Measurements from ENCODE around the gene CALHM2. TPM values are rescaled to one million over a fixed set of nuclear protein-coding genes. Genes with fewer than 3 reads are reported as not detected.

The CALHM2 gene
- total RNA-seq, 1 donor from 2014 or later: 1.9 TPM

DNA sequence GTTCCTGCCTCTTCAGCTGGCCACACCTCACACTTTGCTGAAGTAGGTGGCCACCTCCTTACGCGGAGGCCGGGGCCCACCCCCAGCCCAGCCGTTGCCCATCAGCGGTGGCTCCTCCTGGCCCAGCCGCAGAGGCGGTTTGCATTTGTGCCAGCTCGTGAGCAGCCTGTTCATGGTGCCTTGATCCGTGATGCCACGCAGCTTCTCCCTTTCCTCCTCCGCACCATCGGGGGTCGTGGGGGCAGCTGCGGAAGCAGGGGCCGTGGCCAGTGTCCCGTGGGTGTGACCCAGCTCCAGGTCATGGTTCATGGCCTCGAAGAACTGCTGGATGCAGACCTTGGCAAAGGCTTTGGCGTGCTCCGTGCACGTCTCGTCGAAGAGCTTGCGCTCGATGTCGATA is 3.1 kb upstream of the CALHM2 start:
- Mint-ChIP-seq H3K4me3 (ENCODE audit: unreplicated experiment) (no peak overlapping the region), H3K9me3 (ENCODE audit: unreplicated experiment) (no peaks in the 10 kb centered on the region), H3K4me1 (ENCODE audit: unreplicated experiment) (peaks cover 12% of the 10 kb centered on the region), H3K27ac (ENCODE audit: unreplicated experiment) (no peak overlapping the region), H3K27me3 (ENCODE audit: unreplicated experiment) (no peaks in the 10 kb centered on the region), H3K36me3 (ENCODE audit: unreplicated experiment) (no peaks in the 10 kb centered on the region)
- TF ChIP-seq, protein P1, sequence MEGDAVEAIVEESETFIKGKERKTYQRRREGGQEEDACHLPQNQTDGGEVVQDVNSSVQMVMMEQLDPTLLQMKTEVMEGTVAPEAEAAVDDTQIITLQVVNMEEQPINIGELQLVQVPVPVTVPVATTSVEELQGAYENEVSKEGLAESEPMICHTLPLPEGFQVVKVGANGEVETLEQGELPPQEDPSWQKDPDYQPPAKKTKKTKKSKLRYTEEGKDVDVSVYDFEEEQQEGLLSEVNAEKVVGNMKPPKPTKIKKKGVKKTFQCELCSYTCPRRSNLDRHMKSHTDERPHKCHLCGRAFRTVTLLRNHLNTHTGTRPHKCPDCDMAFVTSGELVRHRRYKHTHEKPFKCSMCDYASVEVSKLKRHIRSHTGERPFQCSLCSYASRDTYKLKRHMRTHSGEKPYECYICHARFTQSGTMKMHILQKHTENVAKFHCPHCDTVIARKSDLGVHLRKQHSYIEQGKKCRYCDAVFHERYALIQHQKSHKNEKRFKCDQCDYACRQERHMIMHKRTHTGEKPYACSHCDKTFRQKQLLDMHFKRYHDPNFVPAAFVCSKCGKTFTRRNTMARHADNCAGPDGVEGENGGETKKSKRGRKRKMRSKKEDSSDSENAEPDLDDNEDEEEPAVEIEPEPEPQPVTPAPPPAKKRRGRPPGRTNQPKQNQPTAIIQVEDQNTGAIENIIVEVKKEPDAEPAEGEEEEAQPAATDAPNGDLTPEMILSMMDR (IDR thresholded peaks at IDR 0.05): no peak
- no peak for DNase-seq (ENCODE audit: extremely low spot score, unreplicated experiment)

- TF ChIP-seq, protein P1 (IDR thresholded peaks at IDR 0.05): no peak
- Mint-ChIP-seq H3K36me3 (ENCODE audit: unreplicated experiment) (peaks cover 3% of the 10 kb centered on the region), H3K27me3 (ENCODE audit: unreplicated experiment) (no peaks in the 10 kb centered on the region), H3K4me3 (ENCODE audit: unreplicated experiment) (no peak overlapping the region), H3K4me1 (ENCODE audit: unreplicated experiment) (peaks cover 24% of the 10 kb centered on the region), H3K27ac (ENCODE audit: unreplicated experiment) (no peak overlapping the region), H3K9me3 (ENCODE audit: unreplicated experiment) (no peaks in the 10 kb centered on the region)
- no peak for DNase-seq (ENCODE audit: extremely low spot score, unreplicated experiment)
Measured at GRCh38 chr10:103454026-103454425, 1.9 kb upstream of the CALHM2 start.

DNA sequence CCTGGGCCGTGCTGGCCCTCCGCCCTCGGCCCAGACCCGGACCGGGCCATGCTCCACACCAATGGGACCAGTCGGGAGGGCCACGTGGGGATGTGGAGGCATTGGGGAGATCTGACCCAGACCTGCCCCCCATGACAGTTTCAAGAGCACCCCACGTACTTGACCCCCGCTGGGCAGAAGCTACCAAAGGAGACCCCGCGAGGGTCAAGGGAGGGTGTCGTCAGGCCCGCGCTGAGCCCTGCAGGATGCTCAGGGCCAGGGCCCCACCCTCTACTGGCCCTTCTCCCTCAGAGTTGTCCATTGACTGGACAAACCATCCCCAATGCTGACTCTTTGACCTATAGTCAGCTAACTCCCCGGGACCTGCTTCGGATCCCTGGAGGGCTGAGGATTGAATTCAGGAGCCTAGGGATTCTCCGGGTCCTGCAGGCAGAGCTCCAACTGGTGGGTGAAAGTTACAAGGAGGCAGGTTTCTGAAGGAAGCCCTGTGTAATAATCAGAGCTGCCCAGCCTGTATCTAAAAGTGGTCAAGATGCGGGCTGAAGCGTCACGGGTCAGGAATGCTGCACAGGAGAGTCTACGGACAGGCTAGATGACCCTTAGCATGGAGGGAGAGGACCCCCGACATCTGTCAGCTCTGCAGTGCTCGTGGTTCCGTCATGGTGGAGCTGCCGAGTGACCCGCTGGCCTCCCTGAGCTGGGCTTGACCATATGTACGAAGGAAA is 498 bp upstream of the CALHM2 start:
- no peak overlapping the region for H3K27ac Mint-ChIP-seq (ENCODE audit: unreplicated experiment)
- no peaks in the 10 kb centered on the region for H3K27me3 Mint-ChIP-seq (ENCODE audit: unreplicated experiment)
- no peak overlapping the region for H3K4me3 Mint-ChIP-seq (ENCODE audit: unreplicated experiment)

DNA sequence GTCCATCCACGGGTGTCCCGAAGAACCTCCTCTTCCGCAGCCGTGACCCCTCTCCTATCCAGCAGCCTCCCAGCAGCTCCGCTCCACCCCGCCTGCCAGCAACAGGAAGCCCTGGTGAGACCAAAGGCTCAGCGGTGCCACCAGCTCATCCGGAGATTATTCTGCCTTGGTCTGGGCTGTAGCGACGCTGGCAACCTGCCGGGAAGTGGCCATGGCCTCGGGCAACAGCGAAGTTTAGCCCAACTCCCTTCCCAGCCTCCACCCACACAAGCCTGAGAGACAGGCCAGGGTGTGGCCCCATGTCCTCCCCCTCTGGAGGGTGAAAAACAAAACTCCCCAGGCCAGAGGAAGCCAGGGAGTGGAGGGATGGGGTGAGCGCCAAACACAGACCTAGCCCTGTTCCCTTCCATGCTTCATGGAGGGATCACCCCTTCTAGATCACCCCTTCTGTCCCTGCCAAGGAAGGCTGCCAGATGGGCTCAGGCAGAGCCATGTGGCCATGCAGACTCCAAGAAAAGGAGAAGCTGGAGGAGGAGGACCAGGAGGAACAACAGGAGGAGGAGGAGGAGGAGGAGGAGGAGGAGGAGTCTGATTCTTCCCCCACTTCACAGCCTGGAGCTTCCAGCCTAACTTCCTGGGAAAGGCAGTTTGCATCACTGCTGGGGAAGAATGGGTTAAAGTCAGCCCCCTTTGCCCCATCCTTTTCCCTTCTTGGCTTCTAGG is 918 bp downstream of the CALHM2 start:
- DNase-seq (ENCODE audit: extremely low spot score, unreplicated experiment): no peak
- Mint-ChIP-seq H3K36me3 (ENCODE audit: unreplicated experiment) (peaks cover 7% of the 10 kb centered on the region), H3K27ac (ENCODE audit: unreplicated experiment) (peak overlapping the region; percentile 83), H3K9me3 (ENCODE audit: unreplicated experiment) (no peaks in the 10 kb centered on the region), H3K27me3 (ENCODE audit: unreplicated experiment) (no peaks in the 10 kb centered on the region), H3K4me3 (ENCODE audit: unreplicated experiment) (peak overlapping the region; percentile 38), H3K4me1 (ENCODE audit: unreplicated experiment) (peaks cover 36% of the 10 kb centered on the region)
- TF ChIP-seq, protein P1 (IDR thresholded peaks at IDR 0.05): no peak

More for the DNA sequence above, 498 bp upstream of the CALHM2 start:
- DNase-seq (ENCODE audit: extremely low spot score, unreplicated experiment): no peak
- H3K4me1 Mint-ChIP-seq (ENCODE audit: unreplicated experiment): peaks cover 35% of the 10 kb centered on the region
- no peaks in the 10 kb centered on the region for H3K9me3 Mint-ChIP-seq (ENCODE audit: unreplicated experiment)
- TF ChIP-seq, protein P1 (IDR thresholded peaks at IDR 0.05): no peak
- peaks cover 3% of the 10 kb centered on the region for H3K36me3 Mint-ChIP-seq (ENCODE audit: unreplicated experiment)

DNA sequence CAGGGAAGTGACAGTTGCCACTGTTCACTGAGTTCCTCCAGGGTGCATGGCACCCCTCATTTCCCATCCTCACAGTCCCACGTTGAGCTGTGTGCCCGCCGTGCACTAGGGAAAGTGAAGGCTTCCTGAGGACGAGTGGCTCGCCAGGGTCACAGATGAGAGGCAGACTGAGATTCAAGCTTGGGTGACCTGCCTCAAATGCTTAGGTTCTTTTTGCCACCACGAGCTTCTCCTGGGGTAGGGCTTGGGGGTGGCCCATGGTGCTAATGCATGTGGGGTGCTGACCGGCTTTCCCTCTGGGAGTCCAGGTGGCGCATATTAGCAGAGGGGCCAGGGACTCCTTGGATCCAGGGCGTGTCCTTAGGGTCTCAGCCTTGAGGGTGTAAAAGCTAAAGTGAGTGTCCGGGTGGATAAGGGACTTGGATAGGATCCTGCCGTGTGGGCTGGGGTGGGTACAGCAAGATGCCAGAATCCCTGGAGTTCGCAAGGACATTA is 1.9 kb downstream of the CALHM2 start:
- no peaks in the 10 kb centered on the region for H3K9me3 Mint-ChIP-seq (ENCODE audit: unreplicated experiment)
- peaks cover 14% of the 10 kb centered on the region for H3K36me3 Mint-ChIP-seq (ENCODE audit: unreplicated experiment)
- TF ChIP-seq, protein P1 (IDR thresholded peaks at IDR 0.05): no peak
- peaks cover 41% of the 10 kb centered on the region for H3K4me1 Mint-ChIP-seq (ENCODE audit: unreplicated experiment)
- H3K27ac Mint-ChIP-seq (ENCODE audit: unreplicated experiment): peak overlapping the region; percentile 83
- DNase-seq (ENCODE audit: extremely low spot score, unreplicated experiment): no peak
- peak overlapping the region; percentile 38 for H3K4me3 Mint-ChIP-seq (ENCODE audit: unreplicated experiment)
- H3K27me3 Mint-ChIP-seq (ENCODE audit: unreplicated experiment): no peaks in the 10 kb centered on the region

All from osteocyte (in vitro differentiated cells).